NCI-H1436 treated with DMSO at 0.1 percent for 48 hours (cell line): ENCODE data around the gene ADGRG1.

Experiments used
- DNase-seq: peaks from one replicate; lab custom pipeline; 2025; lab: John Stamatoyannopoulos, UW

The ADGRG1 gene

GRCh38 chr16:57606147-57606846 is 22.1 kb upstream of the ADGRG1 start:
- no peak for DNase-seq

- no peak for DNase-seq
Measured at GRCh38 chr16:57606847-57607501, 21.5 kb upstream of the ADGRG1 start.

DNA sequence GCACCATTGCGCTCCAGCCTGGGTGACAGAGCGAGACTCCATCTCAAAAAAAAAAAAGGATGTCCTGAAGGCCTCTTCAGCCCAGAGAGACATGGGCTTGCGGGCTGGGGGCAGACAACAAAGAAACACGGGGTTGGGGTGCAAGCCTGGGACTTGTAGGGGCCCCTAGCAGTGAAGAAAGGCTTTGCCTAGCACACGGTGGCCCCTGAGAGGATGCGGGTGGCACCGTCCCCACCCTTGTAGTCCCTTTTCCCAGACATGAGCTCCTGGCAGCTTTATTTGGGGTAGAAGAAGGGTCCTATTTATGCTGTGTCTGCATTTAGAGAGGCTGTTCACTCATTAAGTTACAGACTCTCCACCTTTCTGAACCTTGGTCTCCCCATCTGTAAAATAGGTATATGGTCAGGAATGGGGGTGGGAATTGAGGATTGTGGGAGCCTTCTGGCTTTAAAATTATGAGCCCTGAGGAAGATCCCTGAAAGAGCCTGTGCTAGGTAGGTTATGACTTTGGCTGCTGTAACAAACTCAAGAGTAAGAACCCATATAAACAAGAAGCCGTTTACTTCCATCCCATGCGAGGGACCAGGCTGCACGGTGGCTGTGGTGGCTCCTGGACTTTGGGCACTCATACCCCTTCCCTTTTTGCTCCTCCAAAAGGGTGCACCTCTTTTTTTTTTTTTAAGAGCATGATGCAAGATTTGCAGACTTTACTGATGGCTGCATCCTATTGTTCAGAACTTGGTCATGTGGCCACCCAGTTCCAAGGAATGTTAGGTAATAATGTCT is 20.6 kb upstream of the ADGRG1 start:
- no peak for DNase-seq

GRCh38 chr16:57608462-57609113 is 19.8 kb upstream of the ADGRG1 start:
- no peak for DNase-seq

DNA sequence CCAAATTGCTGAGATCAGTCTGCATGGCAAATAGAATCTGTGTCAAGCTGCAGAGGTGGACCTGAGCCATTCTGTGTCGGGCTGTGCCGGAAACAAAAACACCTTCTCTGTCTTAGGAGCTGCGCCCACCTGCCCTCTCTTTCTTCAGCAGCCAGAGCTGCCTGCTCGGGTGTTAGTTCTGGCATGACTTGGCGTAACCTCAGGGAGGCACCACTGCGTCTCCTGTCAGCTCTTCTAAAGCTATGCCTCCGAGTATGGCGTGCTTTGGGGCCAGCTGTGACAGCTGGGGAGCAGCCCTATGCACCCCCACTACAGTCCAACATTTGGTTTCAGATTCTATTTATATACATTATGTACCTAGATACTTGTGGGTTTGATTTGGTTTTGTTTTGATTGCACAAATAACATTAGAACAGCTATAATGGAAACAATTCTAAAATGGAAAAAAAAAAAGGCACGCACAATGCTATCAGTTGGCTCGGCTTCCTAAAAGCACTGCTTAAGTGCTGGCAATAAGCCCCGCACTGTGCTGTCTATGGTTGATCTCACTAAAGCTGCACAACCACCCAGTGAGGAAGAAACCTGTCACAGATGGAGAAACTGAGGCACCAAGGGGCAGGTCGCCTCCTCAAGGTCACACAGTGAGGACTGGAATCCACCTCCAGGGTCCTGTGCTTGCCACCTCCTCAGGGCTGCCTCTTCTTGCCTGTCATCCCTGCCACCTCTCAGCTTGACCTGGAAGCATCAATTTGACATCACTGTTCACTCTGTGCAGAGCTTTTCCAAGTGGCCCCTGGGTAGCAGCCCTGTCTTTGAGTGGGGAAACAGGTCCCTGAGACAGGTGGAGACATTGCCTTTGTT is 18.7 kb upstream of the ADGRG1 start:
- DNase-seq, result no peak

- no peak for DNase-seq
Measured at GRCh38 chr16:57610611-57611010, 17.8 kb upstream of the ADGRG1 start.

DNA sequence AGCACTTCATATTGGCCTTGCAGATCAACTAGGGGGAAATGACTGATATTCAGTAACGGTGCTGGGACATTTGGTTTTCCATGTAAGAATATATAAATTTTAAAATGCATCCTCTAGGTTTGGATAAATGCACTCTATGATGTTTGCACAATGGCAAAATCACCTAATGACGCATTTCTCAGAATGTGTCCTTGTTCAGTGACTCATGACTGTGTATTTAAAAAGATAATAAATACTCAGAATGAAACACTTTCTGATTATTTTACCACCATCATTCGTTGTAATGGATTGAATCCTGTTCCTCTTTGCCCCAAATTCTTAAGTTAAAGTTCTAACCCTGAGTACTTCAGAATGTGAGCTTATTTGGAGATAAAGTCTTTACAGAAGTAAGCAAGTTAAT is 17.2 kb upstream of the ADGRG1 start:
- DNase-seq, result no peak

GRCh38 chr16:57611706-57612105 is 16.7 kb upstream of the ADGRG1 start:
- no peak for DNase-seq

- DNase-seq, result no peak
Measured at GRCh38 chr16:57612494-57612893, 15.9 kb upstream of the ADGRG1 start.

GRCh38 chr16:57613514-57613913 is 14.9 kb upstream of the ADGRG1 start:
- DNase-seq, result no peak

GRCh38 chr16:57614536-57614935 is 13.9 kb upstream of the ADGRG1 start:
- no peak for DNase-seq

DNA sequence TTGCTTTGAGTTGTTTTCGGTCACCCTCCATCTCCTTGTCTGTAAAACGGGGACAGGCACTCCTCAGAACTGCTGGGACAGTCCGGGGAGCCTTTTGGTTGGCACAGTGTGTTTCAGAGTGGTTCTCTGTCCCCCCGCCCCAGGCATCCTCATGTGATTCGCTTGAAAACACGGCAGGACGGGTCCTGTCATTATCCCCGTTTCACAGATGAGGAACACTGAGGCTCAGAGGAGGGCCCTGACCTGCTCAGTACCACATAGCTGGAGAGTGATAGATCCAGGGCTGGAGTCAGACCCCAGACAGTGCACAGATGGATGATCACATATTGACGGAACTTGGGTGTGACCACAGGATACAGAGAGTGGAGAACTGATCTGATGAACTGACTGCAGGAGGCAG is 13.5 kb upstream of the ADGRG1 start:
- no peak for DNase-seq

GRCh38 chr16:57615813-57616212 is 12.6 kb upstream of the ADGRG1 start:
- no peak for DNase-seq

GRCh38 chr16:57616241-57616640 is 12.2 kb upstream of the ADGRG1 start:
- DNase-seq, result no peak

- DNase-seq, result no peak
Measured at GRCh38 chr16:57616876-57617275, 11.6 kb upstream of the ADGRG1 start.

GRCh38 chr16:57617604-57618111 is 10.8 kb upstream of the ADGRG1 start:
- DNase-seq, result no peak

DNA sequence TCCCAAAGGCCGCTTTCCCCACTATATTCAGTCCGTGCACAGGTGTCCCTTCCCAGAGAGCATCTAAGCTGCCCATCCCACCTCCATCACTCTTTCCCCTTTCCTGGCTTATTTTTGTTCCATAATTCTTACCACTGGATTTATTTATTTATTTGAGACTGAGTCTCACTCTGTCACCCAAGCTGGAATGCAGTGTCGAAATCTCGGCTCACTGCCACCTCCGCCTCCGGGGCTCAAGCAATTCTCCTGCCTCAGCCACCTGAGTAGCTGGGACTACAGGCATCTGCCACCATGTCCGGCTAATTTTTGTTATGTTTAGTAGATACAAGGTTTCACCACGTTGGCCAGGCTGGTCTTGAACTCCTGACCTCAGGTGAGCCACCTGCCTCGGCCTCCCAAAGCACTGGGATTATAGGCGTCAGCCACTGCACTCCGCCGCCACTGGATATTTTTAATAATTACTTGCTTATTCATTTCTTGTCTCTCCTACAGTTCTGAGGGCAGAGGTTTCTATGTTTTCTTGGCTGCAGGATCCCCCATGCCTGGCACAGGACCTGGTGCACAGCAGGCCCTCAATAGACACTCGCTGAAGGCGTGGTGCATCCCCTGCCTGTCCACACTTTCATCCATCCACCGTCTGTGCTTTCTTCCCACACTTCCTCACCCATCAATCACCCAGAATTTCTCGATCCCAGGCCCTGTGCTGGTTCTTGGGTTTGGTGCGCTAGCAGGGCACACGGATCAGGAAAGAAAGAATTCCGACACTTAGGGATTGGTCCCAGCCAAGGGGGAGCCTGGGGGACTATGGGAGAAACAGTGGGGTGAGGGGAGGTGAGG is 9.9 kb upstream of the ADGRG1 start:
- no peak for DNase-seq

GRCh38 chr16:57619133-57619605 is 9.3 kb upstream of the ADGRG1 start:
- DNase-seq, result no peak

- DNase-seq, result no peak
Measured at GRCh38 chr16:57619606-57620334, 8.7 kb upstream of the ADGRG1 start.
